ENCODE data around the gene LRIG1. TPM values are rescaled to one million over a fixed set of nuclear protein-coding genes. Genes with fewer than 3 reads are reported as not detected.

The LRIG1 gene
- polyA plus RNA-seq, 4 donors = 3.5 to 41.0 (median 21.9) TPM

GRCh38 chr3:66536791-66537190, 36.0 kb upstream of the LRIG1 start:
- no peak overlapping the region for H3K27ac ChIP-seq (ENCODE audit: low read depth in 1 of 3, low read length in 2 of 3)
- no peaks in the 10 kb centered on the region for H3K9me3 ChIP-seq (ENCODE audit: control insufficient read depth in 2 of 2, insufficient read depth in 1 of 2, low read depth in 1 of 2, low read length in 1 of 2)
- no peaks in the 10 kb centered on the region for H3K27me3 ChIP-seq (ENCODE audit: control insufficient read depth in 3 of 3, insufficient read depth in 3 of 3, low read length in 3 of 3)
- FAIRE-seq = no peak
- 93 to 97% (median 96%) methylated on average over 2 of the region's 2 CpGs for WGBS, 3 donors
- H3K4me3 ChIP-seq (ENCODE audit: low read depth in 1 of 3, low read length in 3 of 3) = no peak overlapping the region
- peaks cover 0 to 9% (median 0%) of the 10 kb centered on the region in 3 donors for H3K4me1 ChIP-seq (ENCODE audit: control insufficient read depth in 3 of 3, insufficient read depth in 2 of 3, low read depth in 1 of 3, low read length in 2 of 3)
- H3K36me3 ChIP-seq (ENCODE audit: control insufficient read depth in 3 of 3, insufficient read depth in 2 of 3, low read depth in 1 of 3, low read length in 3 of 3) = no peaks in the 10 kb centered on the region
- no peak for DNase-seq

- DNase-seq = peak; percentile 9 to 40
- Histone ChIP-seq H3K9me3 (ENCODE audit: control insufficient read depth in 2 of 2, insufficient read depth in 1 of 2, low read depth in 1 of 2, low read length in 1 of 2) (no peaks in the 10 kb centered on the region), H3K36me3 (ENCODE audit: control insufficient read depth in 3 of 3, insufficient read depth in 2 of 3, low read depth in 1 of 3, low read length in 3 of 3) (no peaks in the 10 kb centered on the region), H3K4me3 (ENCODE audit: low read depth in 1 of 3, low read length in 3 of 3) (no peak overlapping the region), H3K4me1 (ENCODE audit: control insufficient read depth in 3 of 3, insufficient read depth in 2 of 3, low read depth in 1 of 3, low read length in 2 of 3) (peaks cover 0 to 9% (median 0%) of the 10 kb centered on the region in 3 donors), H3K27ac (ENCODE audit: low read depth in 1 of 3, low read length in 2 of 3) (no peak overlapping the region), H3K27me3 (ENCODE audit: control insufficient read depth in 3 of 3, insufficient read depth in 3 of 3, low read length in 3 of 3) (no peaks in the 10 kb centered on the region)
- WGBS, 3 donors = 35 to 65% (median 45%) methylated on average over 6 of the region's 6 CpGs
- no peak for FAIRE-seq
These were observed 33.6 kb upstream of the LRIG1 start for GRCh38 chr3:66534304-66534845.

GRCh38 chr3:66532613-66533012, 31.8 kb upstream of the LRIG1 start:
- DNase-seq = no peak
- 94 to 96% (median 95%) methylated on average over 1 of the region's 1 CpG for WGBS, 3 donors
- no peak for FAIRE-seq
- Histone ChIP-seq H3K4me1 (ENCODE audit: control insufficient read depth in 3 of 3, insufficient read depth in 2 of 3, low read depth in 1 of 3, low read length in 2 of 3) (peaks cover 0 to 9% (median 0%) of the 10 kb centered on the region in 3 donors), H3K36me3 (ENCODE audit: control insufficient read depth in 3 of 3, insufficient read depth in 2 of 3, low read depth in 1 of 3, low read length in 3 of 3) (no peaks in the 10 kb centered on the region), H3K9me3 (ENCODE audit: control insufficient read depth in 2 of 2, insufficient read depth in 1 of 2, low read depth in 1 of 2, low read length in 1 of 2) (no peaks in the 10 kb centered on the region), H3K27ac (ENCODE audit: low read depth in 1 of 3, low read length in 2 of 3) (no peak overlapping the region), H3K27me3 (ENCODE audit: control insufficient read depth in 3 of 3, insufficient read depth in 3 of 3, low read length in 3 of 3) (no peaks in the 10 kb centered on the region), H3K4me3 (ENCODE audit: low read depth in 1 of 3, low read length in 3 of 3) (no peak overlapping the region)

GRCh38 chr3:66532160-66532587, 31.4 kb upstream of the LRIG1 start:
- Histone ChIP-seq H3K27me3 (ENCODE audit: control insufficient read depth in 3 of 3, insufficient read depth in 3 of 3, low read length in 3 of 3) (no peaks in the 10 kb centered on the region), H3K4me1 (ENCODE audit: control insufficient read depth in 3 of 3, insufficient read depth in 2 of 3, low read depth in 1 of 3, low read length in 2 of 3) (peaks cover 0 to 9% (median 0%) of the 10 kb centered on the region in 3 donors), H3K4me3 (ENCODE audit: low read depth in 1 of 3, low read length in 3 of 3) (no peak overlapping the region), H3K9me3 (ENCODE audit: control insufficient read depth in 2 of 2, insufficient read depth in 1 of 2, low read depth in 1 of 2, low read length in 1 of 2) (no peaks in the 10 kb centered on the region), H3K27ac (ENCODE audit: low read depth in 1 of 3, low read length in 2 of 3) (no peak overlapping the region), H3K36me3 (ENCODE audit: control insufficient read depth in 3 of 3, insufficient read depth in 2 of 3, low read depth in 1 of 3, low read length in 3 of 3) (no peaks in the 10 kb centered on the region)
- DNase-seq (no peak), FAIRE-seq (no peak)
- WGBS, 3 donors = 74 to 85% (median 81%) methylated on average over 1 of the region's 1 CpG

GRCh38 chr3:66531256-66531655, 30.4 kb upstream of the LRIG1 start:
- DNase-seq (no peak), FAIRE-seq (no peak)
- no peak overlapping the region for H3K27ac ChIP-seq (ENCODE audit: low read depth in 1 of 3, low read length in 2 of 3)
- H3K9me3 ChIP-seq (ENCODE audit: control insufficient read depth in 2 of 2, insufficient read depth in 1 of 2, low read depth in 1 of 2, low read length in 1 of 2) = no peaks in the 10 kb centered on the region
- H3K4me3 ChIP-seq (ENCODE audit: low read depth in 1 of 3, low read length in 3 of 3) = no peak overlapping the region
- no peaks in the 10 kb centered on the region for H3K36me3 ChIP-seq (ENCODE audit: control insufficient read depth in 3 of 3, insufficient read depth in 2 of 3, low read depth in 1 of 3, low read length in 3 of 3)
- H3K4me1 ChIP-seq (ENCODE audit: control insufficient read depth in 3 of 3, insufficient read depth in 2 of 3, low read depth in 1 of 3, low read length in 2 of 3) = peaks cover 0 to 9% (median 0%) of the 10 kb centered on the region in 3 donors
- no peaks in the 10 kb centered on the region for H3K27me3 ChIP-seq (ENCODE audit: control insufficient read depth in 3 of 3, insufficient read depth in 3 of 3, low read length in 3 of 3)
- WGBS, 3 donors = 90 to 93% (median 92%) methylated on average over 1 of the region's 1 CpG

GRCh38 chr3:66527246-66527645, 26.4 kb upstream of the LRIG1 start:
- Histone ChIP-seq H3K27me3 (ENCODE audit: control insufficient read depth in 3 of 3, insufficient read depth in 3 of 3, low read length in 3 of 3) (no peaks in the 10 kb centered on the region), H3K36me3 (ENCODE audit: control insufficient read depth in 3 of 3, insufficient read depth in 2 of 3, low read depth in 1 of 3, low read length in 3 of 3) (no peaks in the 10 kb centered on the region), H3K4me3 (ENCODE audit: low read depth in 1 of 3, low read length in 3 of 3) (no peak overlapping the region), H3K27ac (ENCODE audit: low read depth in 1 of 3, low read length in 2 of 3) (no peak overlapping the region), H3K4me1 (ENCODE audit: control insufficient read depth in 3 of 3, insufficient read depth in 2 of 3, low read depth in 1 of 3, low read length in 2 of 3) (peaks cover 0 to 4% (median 0%) of the 10 kb centered on the region in 3 donors), H3K9me3 (ENCODE audit: control insufficient read depth in 2 of 2, insufficient read depth in 1 of 2, low read depth in 1 of 2, low read length in 1 of 2) (no peaks in the 10 kb centered on the region)
- DNase-seq (peak; percentile 39 to 48), FAIRE-seq (no peak)
- 60 to 72% (median 66%) methylated on average over 4 of the region's 4 CpGs for WGBS, 3 donors

GRCh38 chr3:66525771-66526170, 24.9 kb upstream of the LRIG1 start:
- FAIRE-seq = no peak
- no peaks in the 10 kb centered on the region for H3K27me3 ChIP-seq (ENCODE audit: control insufficient read depth in 3 of 3, insufficient read depth in 3 of 3, low read length in 3 of 3)

GRCh38 chr3:66520724-66521123, 19.9 kb upstream of the LRIG1 start:
- WGBS, 3 donors = 77 to 89% (median 80%) methylated on average over 2 of the region's 2 CpGs
- H3K36me3 ChIP-seq (ENCODE audit: control insufficient read depth in 3 of 3, insufficient read depth in 2 of 3, low read depth in 1 of 3, low read length in 3 of 3) = no peaks in the 10 kb centered on the region
- no peak overlapping the region for H3K27ac ChIP-seq (ENCODE audit: low read depth in 1 of 3, low read length in 2 of 3)
- FAIRE-seq = no peak
- DNase-seq = no peak
- no peaks in the 10 kb centered on the region for H3K9me3 ChIP-seq (ENCODE audit: control insufficient read depth in 2 of 2, insufficient read depth in 1 of 2, low read depth in 1 of 2, low read length in 1 of 2)
- H3K4me3 ChIP-seq (ENCODE audit: low read depth in 1 of 3, low read length in 3 of 3) = no peak overlapping the region
- peaks cover 0 to 2% (median 0%) of the 10 kb centered on the region in 3 donors for H3K4me1 ChIP-seq (ENCODE audit: control insufficient read depth in 3 of 3, insufficient read depth in 2 of 3, low read depth in 1 of 3, low read length in 2 of 3)
- no peaks in the 10 kb centered on the region for H3K27me3 ChIP-seq (ENCODE audit: control insufficient read depth in 3 of 3, insufficient read depth in 3 of 3, low read length in 3 of 3)

More at GRCh38 chr3:66525771-66526170, 24.9 kb upstream of the LRIG1 start:
- 86 to 96% (median 95%) methylated on average over 3 of the region's 3 CpGs for WGBS, 3 donors
- H3K4me1 ChIP-seq (ENCODE audit: control insufficient read depth in 3 of 3, insufficient read depth in 2 of 3, low read depth in 1 of 3, low read length in 2 of 3) = peaks cover 0 to 4% (median 0%) of the 10 kb centered on the region in 3 donors
- no peak for DNase-seq
- no peaks in the 10 kb centered on the region for H3K9me3 ChIP-seq (ENCODE audit: control insufficient read depth in 2 of 2, insufficient read depth in 1 of 2, low read depth in 1 of 2, low read length in 1 of 2)
- H3K36me3 ChIP-seq (ENCODE audit: control insufficient read depth in 3 of 3, insufficient read depth in 2 of 3, low read depth in 1 of 3, low read length in 3 of 3) = no peaks in the 10 kb centered on the region
- no peak overlapping the region for H3K4me3 ChIP-seq (ENCODE audit: low read depth in 1 of 3, low read length in 3 of 3)
- no peak overlapping the region for H3K27ac ChIP-seq (ENCODE audit: low read depth in 1 of 3, low read length in 2 of 3)

GRCh38 chr3:66518644-66519043, 17.8 kb upstream of the LRIG1 start:
- FAIRE-seq = no peak
- H3K27me3 ChIP-seq (ENCODE audit: control insufficient read depth in 3 of 3, insufficient read depth in 3 of 3, low read length in 3 of 3) = no peaks in the 10 kb centered on the region
- H3K27ac ChIP-seq (ENCODE audit: low read depth in 1 of 3, low read length in 2 of 3) = no peak overlapping the region
- no peak for DNase-seq
- H3K36me3 ChIP-seq (ENCODE audit: control insufficient read depth in 3 of 3, insufficient read depth in 2 of 3, low read depth in 1 of 3, low read length in 3 of 3) = no peaks in the 10 kb centered on the region
- 83 to 87% (median 86%) methylated on average over 4 of the region's 4 CpGs for WGBS, 3 donors
- no peaks in the 10 kb centered on the region for H3K9me3 ChIP-seq (ENCODE audit: control insufficient read depth in 2 of 2, insufficient read depth in 1 of 2, low read depth in 1 of 2, low read length in 1 of 2)
- no peaks in the 10 kb centered on the region for H3K4me1 ChIP-seq (ENCODE audit: control insufficient read depth in 3 of 3, insufficient read depth in 2 of 3, low read depth in 1 of 3, low read length in 2 of 3)
- no peak overlapping the region for H3K4me3 ChIP-seq (ENCODE audit: low read depth in 1 of 3, low read length in 3 of 3)

All from small intestine (tissue), 7 donors.